Activated CD4-positive, alpha-beta T cell treated with anti-CD3 and anti-CD28 coated beads for 36 hours (primary cell): ENCODE results near the gene MAD1L1. TPM values are rescaled to one million over a fixed set of nuclear protein-coding genes. Genes with fewer than 3 reads are reported as not detected.

Experiments used
- ATAC-seq: fragments of 200-7000 bp; cut with Tn5 transposase; one replicate; pipeline ENCODE4 v1.10.0; 2021; ENCODE audit warnings: mild to moderate bottlenecking, moderate library complexity
- CTCF ChIA-PET: fragments of 350-600 bp; sonication (Branson Sonifier 250); formaldehyde crosslinking; loops from one replicate; lab custom pipeline; 2021; ENCODE audit warnings: antibody characterized with exemption; lab: Charles Lee
- POLR2A ChIA-PET: fragments of 350-600 bp; sonication (Branson Sonifier 250); formaldehyde crosslinking; loops from one replicate; lab custom pipeline; 2021; ENCODE audit warnings: antibody characterized with exemption, inconsistent platforms; lab: Charles Lee
- DNase-seq: peaks from one replicate; pipeline ENCODE4 v3.0.0-alpha.2; 2020
- H3K27ac Mint-ChIP-seq: one replicate; pipeline ENCODE4 v1.8.0; 2021; ENCODE audit warnings: mixed read lengths
- H3K27me3 Mint-ChIP-seq: one replicate; pipeline ENCODE4 v1.8.0; 2021; ENCODE audit warnings: mixed read lengths
- H3K36me3 Mint-ChIP-seq: one replicate; pipeline ENCODE4 v1.8.0; 2021; ENCODE audit warnings: low read depth, mixed read lengths
- H3K4me1 Mint-ChIP-seq: one replicate; pipeline ENCODE4 v1.8.0; 2021; ENCODE audit warnings: mixed read lengths
- H3K4me3 Mint-ChIP-seq: one replicate; pipeline ENCODE4 v1.8.0; 2021; ENCODE audit warnings: mild to moderate bottlenecking, moderate library complexity, mixed read lengths
- H3K9me3 Mint-ChIP-seq: one replicate; pipeline ENCODE4 v1.8.0; 2021; ENCODE audit warnings: low read depth, mixed read lengths
- intact Hi-C, 2 experiments: fragments of 100-400 bp; cut with DNase I in 1 of 2; cut with micrococcal nuclease in 1 of 2; formaldehyde crosslinking; loops; one replicate each; pipeline versions ENCODE4 v1.14.2 to v1.15.1; 2022 to 2024; cut with DNase I, micrococcal nuclease
- total RNA-seq, 2 experiments: library from RNA; stranded (reverse); gene quantifications; one replicate each; pipeline ENCODE4 v1.2.3, GENCODE V29; 2021

Gene MAD1L1
- total RNA-seq, 2 experiments from 2014 or later, result 50.2 to 61.7 TPM

DNA sequence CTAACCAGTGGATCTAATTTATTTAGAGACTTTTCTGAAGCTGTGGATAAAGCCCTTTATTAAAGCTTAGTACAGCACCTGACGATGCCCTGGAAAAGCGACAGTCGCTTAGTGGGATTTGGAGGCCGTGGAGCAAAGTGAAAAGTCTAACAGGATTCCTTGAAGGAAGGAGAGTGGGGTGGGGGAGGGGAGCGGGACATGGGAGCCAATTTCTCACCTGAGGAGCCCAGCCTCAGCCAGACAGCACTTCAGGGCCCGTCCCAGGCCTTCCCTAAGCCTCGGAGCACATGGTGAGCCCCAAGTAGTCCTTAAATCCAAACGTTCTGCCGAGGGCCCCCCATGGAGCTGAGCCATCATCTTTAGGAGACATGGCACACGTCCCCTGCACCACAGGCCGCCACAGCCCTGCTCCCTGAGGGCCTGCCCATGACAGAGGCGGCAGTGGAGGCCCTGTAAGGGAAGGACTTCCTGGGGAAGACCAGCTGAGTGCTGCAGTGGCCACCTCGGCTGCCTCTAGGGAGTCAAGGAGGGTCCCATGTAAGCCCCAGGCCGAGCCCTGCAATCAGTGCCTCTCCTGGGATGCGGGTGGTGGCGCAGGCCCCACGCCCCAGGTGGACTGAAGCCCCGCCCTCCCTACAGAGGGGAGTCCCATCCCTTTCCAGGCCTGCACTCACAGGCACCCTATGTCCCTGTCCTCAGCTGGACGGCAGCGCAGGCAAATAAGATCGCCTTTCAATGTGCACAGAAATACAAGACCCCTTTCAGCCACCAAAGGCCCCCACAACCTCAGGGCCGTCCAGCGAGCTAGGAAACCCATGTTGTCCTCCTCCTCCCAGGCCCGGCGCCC, 187.0 kb downstream of the MAD1L1 start:
- POLR2A ChIA-PET, result no interaction called here
- H3K27ac Mint-ChIP-seq, result no peak overlapping the region
- CTCF ChIA-PET, result no interaction called here

DNA sequence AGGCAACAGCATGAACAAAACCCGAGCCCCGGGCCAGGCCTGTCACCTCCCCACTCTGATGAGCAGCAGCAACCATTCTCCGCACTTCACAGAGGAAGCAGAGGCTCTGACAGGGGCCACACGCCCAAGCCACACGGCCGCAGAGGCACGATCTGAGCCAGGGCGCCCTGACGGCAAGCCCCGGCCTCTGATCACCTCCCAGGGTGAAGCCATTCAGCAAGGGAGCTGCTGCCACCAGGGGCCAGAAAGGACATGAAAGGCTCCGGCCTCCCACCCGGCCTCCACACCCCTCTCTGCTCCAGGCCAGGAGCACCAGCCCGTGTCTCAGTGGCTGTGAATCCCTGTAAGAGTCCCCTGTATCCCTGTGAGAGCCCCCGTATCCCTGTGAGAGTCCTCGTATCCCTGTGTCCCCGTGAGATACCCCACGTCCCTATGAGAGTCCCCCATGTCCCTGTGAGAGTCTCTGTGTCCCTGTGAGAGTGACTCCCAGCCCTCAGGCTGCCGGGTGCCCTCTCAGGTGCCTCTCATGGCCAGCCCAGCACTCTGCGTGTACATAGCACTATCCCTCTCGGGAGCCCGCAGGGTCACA, 187.8 kb downstream of the MAD1L1 start:
- peaks cover 2% of the 10 kb centered on the region for H3K36me3 Mint-ChIP-seq
- peaks cover 21% of the 10 kb centered on the region for H3K4me1 Mint-ChIP-seq
- intact Hi-C loops, result no loop called here
- H3K27ac Mint-ChIP-seq, result no peak overlapping the region
- ATAC-seq (no peak), DNase-seq (no peak)
- H3K4me3 Mint-ChIP-seq, result no peak overlapping the region
- H3K9me3 Mint-ChIP-seq, result no peaks in the 10 kb centered on the region
- CTCF ChIA-PET, result interaction anchor here (0.6 kb wide), 1 partner anchor 1377 kb away, joined by 3 read pairs; no protein-coding TSS in a partner anchor
- POLR2A ChIA-PET, result no interaction called here
- no peaks in the 10 kb centered on the region for H3K27me3 Mint-ChIP-seq

More for the DNA sequence above, 187.0 kb downstream of the MAD1L1 start:
- no peaks in the 10 kb centered on the region for H3K27me3 Mint-ChIP-seq
- H3K4me3 Mint-ChIP-seq, result no peak overlapping the region
- DNase-seq (no peak), ATAC-seq (no peak)
- no peaks in the 10 kb centered on the region for H3K9me3 Mint-ChIP-seq
- intact Hi-C loops, result no loop called here
- H3K4me1 Mint-ChIP-seq, result peaks cover 13% of the 10 kb centered on the region
- H3K36me3 Mint-ChIP-seq, result peaks cover 2% of the 10 kb centered on the region

DNA sequence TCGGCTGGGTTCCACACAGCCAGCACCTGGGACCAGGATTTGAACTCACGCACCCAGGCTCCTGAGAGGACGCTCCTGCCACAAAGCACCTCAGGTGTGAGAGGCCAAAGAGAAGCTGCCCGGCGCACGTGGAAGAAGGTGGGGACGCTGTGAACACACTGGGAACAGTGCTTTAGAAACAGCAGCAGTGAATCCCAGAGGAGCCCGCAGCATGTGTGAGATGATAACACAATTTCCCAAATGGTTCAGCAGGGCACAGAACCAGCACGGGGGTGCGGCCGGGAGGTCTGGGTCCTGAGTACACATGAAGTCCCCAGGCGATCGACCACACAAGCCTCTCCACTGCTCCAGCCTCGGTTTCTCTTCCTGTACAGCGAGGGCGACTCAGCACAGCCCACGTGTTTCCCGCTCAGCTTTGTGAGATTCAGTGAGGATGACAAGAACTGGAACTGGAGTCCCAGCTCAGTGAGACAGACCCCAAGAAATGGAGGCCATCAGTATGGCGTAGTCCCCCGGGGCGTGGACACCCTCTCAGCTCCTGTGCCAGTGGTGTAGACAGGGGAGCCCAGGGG, 188.3 kb downstream of the MAD1L1 start:
- Mint-ChIP-seq H3K9me3 (no peaks in the 10 kb centered on the region), H3K36me3 (peaks cover 2% of the 10 kb centered on the region), H3K4me3 (no peak overlapping the region), H3K27ac (no peak overlapping the region), H3K4me1 (peaks cover 27% of the 10 kb centered on the region), H3K27me3 (no peaks in the 10 kb centered on the region)
- CTCF ChIA-PET, result interaction anchor here (0.6 kb wide), 1 partner anchor 1377 kb away, joined by 3 read pairs; no protein-coding TSS in a partner anchor
- ATAC-seq (no peak), DNase-seq (no peak)
- POLR2A ChIA-PET, result no interaction called here
- intact Hi-C loops, result no loop called here

DNA sequence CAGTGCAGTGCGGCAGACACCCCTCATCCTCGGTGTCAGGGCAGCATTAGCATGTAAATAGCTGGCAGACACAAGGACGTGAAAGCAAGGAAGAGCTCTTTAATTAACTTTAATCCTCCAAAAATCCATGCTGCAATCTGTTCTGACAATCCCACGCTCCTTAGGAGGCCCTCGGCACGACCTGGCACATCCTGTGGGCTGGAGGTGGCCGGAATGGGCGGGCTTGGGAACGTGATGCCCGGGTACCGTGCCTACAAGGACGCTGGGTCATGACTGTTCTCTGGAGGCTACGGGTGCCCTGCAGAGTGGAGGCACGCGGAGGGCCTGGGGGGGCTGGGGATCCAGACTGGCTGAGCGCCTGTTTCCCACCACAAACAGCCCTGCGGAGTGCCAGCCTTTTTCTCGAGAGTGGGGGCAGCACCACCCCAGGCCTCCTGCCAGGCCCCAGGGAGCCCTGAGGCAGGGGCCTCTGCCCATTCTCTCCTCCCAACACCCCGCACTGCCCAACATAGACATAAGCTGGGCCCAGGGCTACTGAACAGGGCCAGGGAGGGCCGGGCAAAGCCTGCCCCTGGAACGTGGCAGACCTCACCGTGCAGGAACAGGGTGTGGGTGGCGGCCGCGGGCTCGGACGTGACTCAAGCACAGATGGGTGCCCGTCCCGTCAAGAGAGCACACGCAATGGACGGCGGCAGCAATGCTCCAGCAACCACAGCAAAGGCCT, 189.3 kb downstream of the MAD1L1 start:
- Mint-ChIP-seq H3K4me1 (peaks cover 36% of the 10 kb centered on the region), H3K27ac (no peak overlapping the region), H3K4me3 (no peak overlapping the region), H3K27me3 (no peaks in the 10 kb centered on the region), H3K9me3 (no peaks in the 10 kb centered on the region), H3K36me3 (peaks cover 2% of the 10 kb centered on the region)
- DNase-seq (no peak), ATAC-seq (no peak)
- ChIA-PET CTCF (no interaction called here), POLR2A (no interaction called here)
- intact Hi-C loops, result no loop called here

DNA sequence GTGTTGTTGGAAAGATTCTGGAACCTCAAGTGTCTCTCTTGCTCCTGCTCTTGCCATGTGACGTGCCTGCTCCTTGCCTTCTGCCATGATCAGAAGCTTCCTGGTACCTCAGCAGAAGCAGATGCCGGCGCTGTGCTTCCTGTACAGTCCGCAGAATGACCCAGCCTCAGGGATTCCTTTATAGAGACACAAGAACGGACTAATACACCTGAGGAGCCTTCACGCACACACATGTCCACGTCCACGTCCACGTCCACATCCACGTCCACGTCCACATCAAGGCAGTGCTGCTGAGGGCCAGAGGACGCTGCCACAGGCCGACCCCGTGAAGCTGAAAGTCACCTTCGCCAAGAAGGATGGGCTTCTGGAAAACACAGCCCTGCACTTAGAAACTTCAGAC, 190.1 kb downstream of the MAD1L1 start:
- H3K27ac Mint-ChIP-seq, result no peak overlapping the region
- H3K27me3 Mint-ChIP-seq, result no peaks in the 10 kb centered on the region
- ATAC-seq, result no peak
- ChIA-PET CTCF (no interaction called here), POLR2A (no interaction called here)
- no peaks in the 10 kb centered on the region for H3K9me3 Mint-ChIP-seq
- intact Hi-C loops, result no loop called here
- no peak overlapping the region for H3K4me3 Mint-ChIP-seq
- DNase-seq, result peak; percentile 0
- peaks cover 2% of the 10 kb centered on the region for H3K36me3 Mint-ChIP-seq
- peaks cover 44% of the 10 kb centered on the region for H3K4me1 Mint-ChIP-seq

- peak; percentile 3 for DNase-seq
- CTCF ChIA-PET, result interaction anchor here (0.8 to 1.3 kb wide), 3 partner anchors 11 to 117 kb away, joined by 3 read pairs; no protein-coding TSS in a partner anchor
- intact Hi-C loops, result no loop called here
- H3K27me3 Mint-ChIP-seq, result no peaks in the 10 kb centered on the region
- no peak overlapping the region for H3K4me3 Mint-ChIP-seq
- no peaks in the 10 kb centered on the region for H3K9me3 Mint-ChIP-seq
- POLR2A ChIA-PET, result no interaction called here
- H3K4me1 Mint-ChIP-seq, result peaks cover 53% of the 10 kb centered on the region
- peaks cover 5% of the 10 kb centered on the region for H3K36me3 Mint-ChIP-seq
- ATAC-seq, result no peak
- no peak overlapping the region for H3K27ac Mint-ChIP-seq
Observed at GRCh38 chr7:2041496-2042367, 191.0 kb downstream of the MAD1L1 start.

- no peak overlapping the region for H3K4me3 Mint-ChIP-seq
- H3K36me3 Mint-ChIP-seq, result peaks cover 5% of the 10 kb centered on the region
- CTCF ChIA-PET, result interaction anchor here (0.7 to 1.3 kb wide), 4 partner anchors 12 to 670 kb away, joined by 3 read pairs; no protein-coding TSS in a partner anchor
- POLR2A ChIA-PET, result interaction anchor here (0.7 kb wide), 1 partner anchor 9 kb away, joined by 3 read pairs; no protein-coding TSS in a partner anchor
- no peaks in the 10 kb centered on the region for H3K27me3 Mint-ChIP-seq
- peaks cover 55% of the 10 kb centered on the region for H3K4me1 Mint-ChIP-seq
- no peak overlapping the region for H3K27ac Mint-ChIP-seq
- H3K9me3 Mint-ChIP-seq, result no peaks in the 10 kb centered on the region
- peak; percentile 54 for ATAC-seq
- intact Hi-C loops, result no loop called here
- DNase-seq, result peak; percentile 52
Observed at GRCh38 chr7:2040893-2041270, 191.9 kb downstream of the MAD1L1 start.

GRCh38 chr7:2040201-2040892, 192.4 kb downstream of the MAD1L1 start:
- DNase-seq, result no peak
- no peaks in the 10 kb centered on the region for H3K9me3 Mint-ChIP-seq
- POLR2A ChIA-PET, result interaction anchor here (0.6 to 0.7 kb wide), 2 partner anchors 8 to 54 kb away, joined by 3 read pairs; no protein-coding TSS in a partner anchor
- H3K4me3 Mint-ChIP-seq, result no peak overlapping the region
- peaks cover 55% of the 10 kb centered on the region for H3K4me1 Mint-ChIP-seq
- intact Hi-C loops, result no loop called here
- CTCF ChIA-PET, result interaction anchor here (0.6 to 1.3 kb wide), 5 partner anchors 28 to 1881 kb away, joined by 3 read pairs; no protein-coding TSS in a partner anchor
- no peak for ATAC-seq
- H3K27me3 Mint-ChIP-seq, result no peaks in the 10 kb centered on the region
- H3K36me3 Mint-ChIP-seq, result peaks cover 5% of the 10 kb centered on the region
- no peak overlapping the region for H3K27ac Mint-ChIP-seq

- Mint-ChIP-seq H3K36me3 (peaks cover 5% of the 10 kb centered on the region), H3K27me3 (no peaks in the 10 kb centered on the region), H3K4me3 (no peak overlapping the region), H3K9me3 (no peaks in the 10 kb centered on the region), H3K27ac (no peak overlapping the region), H3K4me1 (peaks cover 55% of the 10 kb centered on the region)
- ATAC-seq (peak; percentile 69), DNase-seq (peak; percentile 45)
- CTCF ChIA-PET, result interaction anchor here (0.5 to 0.6 kb wide), 2 partner anchors 14 to 84 kb away, joined by 3 read pairs; no protein-coding TSS in a partner anchor
- intact Hi-C loops, result loop anchor here in 1 of 2 experiments (1.0 to 2.0 kb wide), 2 partner anchors 99 to 112 kb away; no protein-coding TSS in a partner anchor
- POLR2A ChIA-PET, result no interaction called here
Observed at GRCh38 chr7:2038931-2039728, 193.6 kb downstream of the MAD1L1 start.
